WTC11 (cell line): ENCODE data around the gene TAF5. TPM values are rescaled to one million over a fixed set of nuclear protein-coding genes. Genes with fewer than 3 reads are reported as not detected.

ENCODE experiments used
- ATAC-seq: fragments of 200-7000 bp; cut with Tn5 transposase; 2 replicates; pipeline ENCODE4 v1.10.0; 2021; ENCODE audit warnings: mild to moderate bottlenecking, moderate library complexity
- CTCF ChIA-PET: fragments of 300-600 bp; sonication (Branson Sonifier 250); formaldehyde crosslinking; loops from one replicate; lab custom pipeline; 2021; ENCODE audit warnings: antibody characterized with exemption; lab: Charles Lee
- POLR2A ChIA-PET: fragments of 350-600 bp; sonication (Branson Sonifier 250); formaldehyde crosslinking; loops from one replicate; lab custom pipeline; 2021; ENCODE audit warnings: antibody characterized with exemption; lab: Charles Lee
- DNase-seq: peaks from one replicate; pipeline ENCODE4 v3.0.0; 2021; ENCODE audit warnings: low spot score
- H3K27ac Mint-ChIP-seq: 2 replicates; pipeline ENCODE4 v1.8.0; 2021; ENCODE audit warnings: mixed read lengths
- H3K27me3 Mint-ChIP-seq: 2 replicates; pipeline ENCODE4 v1.8.0; 2021; ENCODE audit warnings: low read depth, mild to moderate bottlenecking, moderate library complexity, mixed read lengths
- H3K36me3 Mint-ChIP-seq: 2 replicates; pipeline ENCODE4 v1.8.0; 2021; ENCODE audit warnings: mixed read lengths
- H3K4me1 Mint-ChIP-seq: 2 replicates; pipeline ENCODE4 v1.8.0; 2022; ENCODE audit warnings: mixed read lengths
- H3K4me3 Mint-ChIP-seq: 2 replicates; pipeline ENCODE4 v1.8.0; 2021; ENCODE audit warnings: mild to moderate bottlenecking, moderate library complexity, mixed read lengths
- H3K9me3 Mint-ChIP-seq: 2 replicates; pipeline ENCODE4 v1.8.0; 2021; ENCODE audit warnings: mixed read lengths
- CREM ChIP-seq: sonication (generic); formaldehyde crosslinking; IDR thresholded peaks from 2 replicates; pipeline ENCODE4 v1.8.1; 2022; ENCODE audit warnings: mild to moderate bottlenecking, missing genetic modification reagents, moderate library complexity
- ELF4 ChIP-seq: sonication (generic); formaldehyde crosslinking; IDR thresholded peaks from 2 replicates; pipeline ENCODE4 v1.8.1; 2022; ENCODE audit warnings: low read depth, mild to moderate bottlenecking, moderate library complexity, missing genetic modification reagents
- GRHL2 ChIP-seq: fragments of 250-450 bp; sonication (Bioruptor Pico); IDR thresholded peaks from 2 replicates; pipeline ENCODE4 v1.8.0; 2022; ENCODE audit warnings: mild to moderate bottlenecking, moderate library complexity; ENCODE audit not compliant: insufficient replicate concordance, severe bottlenecking
- KAT7 ChIP-seq: sonication (generic); formaldehyde crosslinking; IDR thresholded peaks from 2 replicates; pipeline ENCODE4 v1.8.1; 2023; ENCODE audit warnings: missing genetic modification reagents, mild to moderate bottlenecking, borderline replicate concordance
- NFE2L1 ChIP-seq: sonication (generic); formaldehyde crosslinking; IDR thresholded peaks from 2 replicates; pipeline ENCODE4 v1.8.1; 2023; ENCODE audit warnings: missing genetic modification reagents
- NR1H2 ChIP-seq: sonication (generic); formaldehyde crosslinking; IDR thresholded peaks from 2 replicates; pipeline ENCODE4 v1.9.0; 2021; ENCODE audit warnings: mild to moderate bottlenecking, moderate library complexity, missing genetic modification reagents
- PRRX2 ChIP-seq: fragments of 250-450 bp; sonication (Bioruptor Pico); IDR thresholded peaks from 2 replicates; pipeline ENCODE4 v1.8.0; 2021; ENCODE audit warnings: mild to moderate bottlenecking
- RORB ChIP-seq: fragments of 250-450 bp; sonication (Bioruptor Pico); IDR thresholded peaks from 2 replicates; pipeline ENCODE4 v1.9.0; 2021; ENCODE audit warnings: mild to moderate bottlenecking
- TEAD1 ChIP-seq: sonication (generic); formaldehyde crosslinking; IDR thresholded peaks from 2 replicates; pipeline ENCODE4 v1.8.0; 2022; ENCODE audit warnings: mild to moderate bottlenecking, missing genetic modification reagents
- ZBTB21 ChIP-seq: sonication (generic); formaldehyde crosslinking; IDR thresholded peaks from 2 replicates; pipeline ENCODE4 v1.8.1; 2023; ENCODE audit warnings: mild to moderate bottlenecking, missing genetic modification reagents, borderline replicate concordance
- ZNF219 ChIP-seq: sonication (generic); formaldehyde crosslinking; IDR thresholded peaks from 2 replicates; pipeline ENCODE4 v1.8.0; 2023; ENCODE audit warnings: missing genetic modification reagents, mild to moderate bottlenecking, borderline replicate concordance
- total RNA-seq: library from RNA; stranded (reverse); gene quantifications from 3 replicates; pipeline ENCODE4 v1.2.3, GENCODE V29; 2021
- TF ChIP-seq, protein P1 (sequence below): sonication (generic); formaldehyde crosslinking; IDR thresholded peaks from 2 replicates; pipeline ENCODE4 v1.8.1; 2022; ENCODE audit warnings: missing genetic modification reagents, borderline replicate concordance
- TF ChIP-seq, protein P2 (sequence below): sonication (generic); formaldehyde crosslinking; IDR thresholded peaks from 2 replicates; pipeline ENCODE4 v1.8.1; 2023; ENCODE audit warnings: mild to moderate bottlenecking, missing genetic modification reagents, borderline replicate concordance
- TF ChIP-seq, protein P3 (sequence below): fragments of 250-450 bp; sonication (Bioruptor Pico); IDR thresholded peaks from 2 replicates; pipeline ENCODE4 v1.9.0; 2021; ENCODE audit warnings: moderate library complexity, mild to moderate bottlenecking, inconsistent platforms, borderline replicate concordance
- TF ChIP-seq, protein P4 (sequence below): sonication (generic); formaldehyde crosslinking; IDR thresholded peaks from 2 replicates; pipeline ENCODE4 v1.8.0; 2023; ENCODE audit warnings: missing genetic modification reagents
- TF ChIP-seq, protein P5 (sequence below): sonication (generic); formaldehyde crosslinking; IDR thresholded peaks from 2 replicates; pipeline ENCODE4 v1.8.1; 2023; ENCODE audit warnings: mild to moderate bottlenecking, missing genetic modification reagents, moderate library complexity
- TF ChIP-seq, protein P6 (sequence below): fragments of 250-450 bp; sonication (Bioruptor Pico); IDR thresholded peaks from 2 replicates; pipeline ENCODE4 v1.9.0; 2021; ENCODE audit warnings: mild to moderate bottlenecking, borderline replicate concordance
- TF ChIP-seq, protein P7 (sequence below): fragments of 250-450 bp; sonication (Bioruptor Pico); IDR thresholded peaks from 2 replicates; pipeline ENCODE4 v2.1.2; 2022; ENCODE audit warnings: mild to moderate bottlenecking, moderate library complexity

Gene TAF5
- total RNA-seq, 1 experiment from 2014 or later: 14.9 TPM

DNA sequence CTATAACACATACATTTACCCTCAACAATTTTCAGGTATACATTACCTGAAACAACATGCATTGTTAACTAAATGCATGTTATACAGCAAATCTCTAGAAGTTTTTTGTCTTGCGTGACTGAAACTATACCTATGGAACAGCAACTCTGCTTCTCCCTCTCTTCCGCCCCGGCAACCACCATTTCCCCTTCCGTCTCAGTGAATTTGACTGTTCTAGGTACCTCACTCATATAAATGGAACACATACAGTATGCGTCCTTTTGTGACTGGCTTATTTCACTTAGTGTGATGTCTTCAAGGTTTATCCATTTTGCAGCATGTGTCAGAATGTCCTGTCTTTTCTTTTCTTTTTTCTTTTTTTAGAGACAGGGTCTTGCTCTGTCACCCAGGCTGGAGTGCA, 61.9 kb downstream of the TAF5 start:
- ATAC-seq (no peak), DNase-seq (no peak)
- Mint-ChIP-seq H3K4me3 (no peak overlapping the region), H3K4me1 (no peaks in the 10 kb centered on the region), H3K36me3 (peaks cover 72% of the 10 kb centered on the region), H3K9me3 (no peaks in the 10 kb centered on the region), H3K27ac (no peak overlapping the region), H3K27me3 (no peaks in the 10 kb centered on the region)
- ChIA-PET POLR2A (no interaction called here), CTCF (no interaction called here)
- no peak for TF ChIP-seq PRRX2 (CRISPR knock-in tag)
- no peak for TF ChIP-seq GRHL2
- no peak for TF ChIP-seq NR1H2 (CRISPR knock-in tag)
- TF ChIP-seq, protein P1, sequence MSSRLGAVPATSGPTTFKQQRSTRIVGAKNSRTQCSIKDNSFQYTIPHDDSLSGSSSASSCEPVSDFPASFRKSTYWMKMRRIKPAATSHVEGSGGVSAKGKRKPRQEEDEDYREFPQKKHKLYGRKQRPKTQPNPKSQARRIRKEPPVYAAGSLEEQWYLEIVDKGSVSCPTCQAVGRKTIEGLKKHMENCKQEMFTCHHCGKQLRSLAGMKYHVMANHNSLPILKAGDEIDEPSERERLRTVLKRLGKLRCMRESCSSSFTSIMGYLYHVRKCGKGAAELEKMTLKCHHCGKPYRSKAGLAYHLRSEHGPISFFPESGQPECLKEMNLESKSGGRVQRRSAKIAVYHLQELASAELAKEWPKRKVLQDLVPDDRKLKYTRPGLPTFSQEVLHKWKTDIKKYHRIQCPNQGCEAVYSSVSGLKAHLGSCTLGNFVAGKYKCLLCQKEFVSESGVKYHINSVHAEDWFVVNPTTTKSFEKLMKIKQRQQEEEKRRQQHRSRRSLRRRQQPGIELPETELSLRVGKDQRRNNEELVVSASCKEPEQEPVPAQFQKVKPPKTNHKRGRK (CRISPR knock-in tag): no peak
- TF ChIP-seq ZBTB21 (CRISPR knock-in tag): no peak
- TF ChIP-seq ELF4 (CRISPR knock-in tag): no peak
- TF ChIP-seq CREM (CRISPR knock-in tag): no peak
- TF ChIP-seq, protein P2, sequence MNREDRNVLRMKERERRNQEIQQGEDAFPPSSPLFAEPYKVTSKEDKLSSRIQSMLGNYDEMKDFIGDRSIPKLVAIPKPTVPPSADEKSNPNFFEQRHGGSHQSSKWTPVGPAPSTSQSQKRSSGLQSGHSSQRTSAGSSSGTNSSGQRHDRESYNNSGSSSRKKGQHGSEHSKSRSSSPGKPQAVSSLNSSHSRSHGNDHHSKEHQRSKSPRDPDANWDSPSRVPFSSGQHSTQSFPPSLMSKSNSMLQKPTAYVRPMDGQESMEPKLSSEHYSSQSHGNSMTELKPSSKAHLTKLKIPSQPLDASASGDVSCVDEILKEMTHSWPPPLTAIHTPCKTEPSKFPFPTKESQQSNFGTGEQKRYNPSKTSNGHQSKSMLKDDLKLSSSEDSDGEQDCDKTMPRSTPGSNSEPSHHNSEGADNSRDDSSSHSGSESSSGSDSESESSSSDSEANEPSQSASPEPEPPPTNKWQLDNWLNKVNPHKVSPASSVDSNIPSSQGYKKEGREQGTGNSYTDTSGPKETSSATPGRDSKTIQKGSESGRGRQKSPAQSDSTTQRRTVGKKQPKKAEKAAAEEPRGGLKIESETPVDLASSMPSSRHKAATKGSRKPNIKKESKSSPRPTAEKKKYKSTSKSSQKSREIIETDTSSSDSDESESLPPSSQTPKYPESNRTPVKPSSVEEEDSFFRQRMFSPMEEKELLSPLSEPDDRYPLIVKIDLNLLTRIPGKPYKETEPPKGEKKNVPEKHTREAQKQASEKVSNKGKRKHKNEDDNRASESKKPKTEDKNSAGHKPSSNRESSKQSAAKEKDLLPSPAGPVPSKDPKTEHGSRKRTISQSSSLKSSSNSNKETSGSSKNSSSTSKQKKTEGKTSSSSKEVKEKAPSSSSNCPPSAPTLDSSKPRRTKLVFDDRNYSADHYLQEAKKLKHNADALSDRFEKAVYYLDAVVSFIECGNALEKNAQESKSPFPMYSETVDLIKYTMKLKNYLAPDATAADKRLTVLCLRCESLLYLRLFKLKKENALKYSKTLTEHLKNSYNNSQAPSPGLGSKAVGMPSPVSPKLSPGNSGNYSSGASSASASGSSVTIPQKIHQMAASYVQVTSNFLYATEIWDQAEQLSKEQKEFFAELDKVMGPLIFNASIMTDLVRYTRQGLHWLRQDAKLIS (CRISPR knock-in tag): no peak

DNA sequence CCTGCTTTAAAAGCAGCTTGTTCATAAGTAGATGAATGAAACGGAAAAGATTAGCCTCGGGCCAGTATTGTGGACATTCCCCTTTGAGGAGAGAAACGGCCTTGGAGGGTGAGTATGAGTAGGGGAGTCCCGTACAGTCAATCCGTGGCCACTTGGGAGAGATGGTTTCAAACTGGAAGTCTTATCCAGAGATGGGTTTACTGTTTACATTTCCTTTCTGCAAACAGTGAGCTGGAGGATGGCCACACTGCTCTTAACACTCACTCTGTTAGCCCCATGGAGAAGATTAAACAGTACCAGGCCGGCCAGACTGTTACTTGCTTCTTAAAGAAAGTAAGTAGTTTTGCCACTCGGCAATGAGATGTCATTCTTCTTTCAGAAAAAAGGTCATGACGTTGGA, 64.1 kb downstream of the TAF5 start:
- no peaks in the 10 kb centered on the region for H3K9me3 Mint-ChIP-seq
- ATAC-seq (no peak), DNase-seq (no peak)
- H3K4me1 Mint-ChIP-seq: no peaks in the 10 kb centered on the region
- no peak overlapping the region for H3K4me3 Mint-ChIP-seq
- CTCF ChIA-PET: no interaction called here
- POLR2A ChIA-PET: no interaction called here
- H3K27ac Mint-ChIP-seq: no peak overlapping the region
- no peaks in the 10 kb centered on the region for H3K27me3 Mint-ChIP-seq
- H3K36me3 Mint-ChIP-seq: peaks cover 81% of the 10 kb centered on the region
- no peak for TF ChIP-seq ZNF219 (CRISPR knock-in tag)
- TF ChIP-seq CREM (CRISPR knock-in tag): no peak
- no peak for TF ChIP-seq KAT7
- TF ChIP-seq, all 79 proteins: peak for 0

DNA sequence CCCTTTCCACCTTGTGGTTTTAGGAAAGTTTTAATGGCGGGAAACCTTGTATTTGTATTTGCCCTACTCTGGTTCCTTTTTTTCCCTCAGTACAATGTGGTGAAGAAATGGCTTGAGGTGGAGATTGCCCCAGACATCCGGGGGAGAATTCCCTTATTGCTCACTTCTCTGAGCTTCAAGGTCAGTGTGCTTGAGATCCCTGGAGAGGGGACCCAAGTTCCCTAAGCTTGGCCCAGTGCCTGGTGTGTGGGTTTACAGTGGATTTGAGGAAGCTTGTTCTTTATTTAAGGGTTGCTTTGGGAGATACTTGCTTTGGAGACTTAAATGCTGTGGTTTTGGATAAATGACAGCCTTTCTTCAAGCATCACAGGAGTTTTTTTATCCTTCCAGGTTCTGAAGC, 66.1 kb downstream of the TAF5 start:
- Mint-ChIP-seq H3K27ac (no peak overlapping the region), H3K36me3 (peaks cover 79% of the 10 kb centered on the region), H3K9me3 (no peaks in the 10 kb centered on the region), H3K27me3 (no peaks in the 10 kb centered on the region), H3K4me1 (no peaks in the 10 kb centered on the region), H3K4me3 (no peak overlapping the region)
- POLR2A ChIA-PET: no interaction called here
- CTCF ChIA-PET: no interaction called here
- ATAC-seq (no peak), DNase-seq (no peak)
- TF ChIP-seq TEAD1: no peak
- no peak for TF ChIP-seq ELF4 (CRISPR knock-in tag)
- TF ChIP-seq, protein P3, sequence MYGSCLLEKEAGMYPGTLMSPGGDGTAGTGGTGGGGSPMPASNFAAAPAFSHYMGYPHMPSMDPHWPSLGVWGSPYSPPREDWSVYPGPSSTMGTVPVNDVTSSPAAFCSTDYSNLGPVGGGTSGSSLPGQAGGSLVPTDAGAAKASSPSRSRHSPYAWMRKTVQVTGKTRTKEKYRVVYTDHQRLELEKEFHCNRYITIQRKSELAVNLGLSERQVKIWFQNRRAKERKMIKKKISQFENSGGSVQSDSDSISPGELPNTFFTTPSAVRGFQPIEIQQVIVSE (CRISPR knock-in tag): no peak
- TF ChIP-seq, protein P4, sequence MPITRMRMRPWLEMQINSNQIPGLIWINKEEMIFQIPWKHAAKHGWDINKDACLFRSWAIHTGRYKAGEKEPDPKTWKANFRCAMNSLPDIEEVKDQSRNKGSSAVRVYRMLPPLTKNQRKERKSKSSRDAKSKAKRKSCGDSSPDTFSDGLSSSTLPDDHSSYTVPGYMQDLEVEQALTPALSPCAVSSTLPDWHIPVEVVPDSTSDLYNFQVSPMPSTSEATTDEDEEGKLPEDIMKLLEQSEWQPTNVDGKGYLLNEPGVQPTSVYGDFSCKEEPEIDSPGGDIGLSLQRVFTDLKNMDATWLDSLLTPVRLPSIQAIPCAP (CRISPR knock-in tag): no peak
- TF ChIP-seq, protein P5, sequence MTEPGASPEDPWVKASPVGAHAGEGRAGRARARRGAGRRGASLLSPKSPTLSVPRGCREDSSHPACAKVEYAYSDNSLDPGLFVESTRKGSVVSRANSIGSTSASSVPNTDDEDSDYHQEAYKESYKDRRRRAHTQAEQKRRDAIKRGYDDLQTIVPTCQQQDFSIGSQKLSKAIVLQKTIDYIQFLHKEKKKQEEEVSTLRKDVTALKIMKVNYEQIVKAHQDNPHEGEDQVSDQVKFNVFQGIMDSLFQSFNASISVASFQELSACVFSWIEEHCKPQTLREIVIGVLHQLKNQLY (CRISPR knock-in tag): no peak
- no peak for TF ChIP-seq NFE2L1 (CRISPR knock-in tag)
- TF ChIP-seq, protein P6, sequence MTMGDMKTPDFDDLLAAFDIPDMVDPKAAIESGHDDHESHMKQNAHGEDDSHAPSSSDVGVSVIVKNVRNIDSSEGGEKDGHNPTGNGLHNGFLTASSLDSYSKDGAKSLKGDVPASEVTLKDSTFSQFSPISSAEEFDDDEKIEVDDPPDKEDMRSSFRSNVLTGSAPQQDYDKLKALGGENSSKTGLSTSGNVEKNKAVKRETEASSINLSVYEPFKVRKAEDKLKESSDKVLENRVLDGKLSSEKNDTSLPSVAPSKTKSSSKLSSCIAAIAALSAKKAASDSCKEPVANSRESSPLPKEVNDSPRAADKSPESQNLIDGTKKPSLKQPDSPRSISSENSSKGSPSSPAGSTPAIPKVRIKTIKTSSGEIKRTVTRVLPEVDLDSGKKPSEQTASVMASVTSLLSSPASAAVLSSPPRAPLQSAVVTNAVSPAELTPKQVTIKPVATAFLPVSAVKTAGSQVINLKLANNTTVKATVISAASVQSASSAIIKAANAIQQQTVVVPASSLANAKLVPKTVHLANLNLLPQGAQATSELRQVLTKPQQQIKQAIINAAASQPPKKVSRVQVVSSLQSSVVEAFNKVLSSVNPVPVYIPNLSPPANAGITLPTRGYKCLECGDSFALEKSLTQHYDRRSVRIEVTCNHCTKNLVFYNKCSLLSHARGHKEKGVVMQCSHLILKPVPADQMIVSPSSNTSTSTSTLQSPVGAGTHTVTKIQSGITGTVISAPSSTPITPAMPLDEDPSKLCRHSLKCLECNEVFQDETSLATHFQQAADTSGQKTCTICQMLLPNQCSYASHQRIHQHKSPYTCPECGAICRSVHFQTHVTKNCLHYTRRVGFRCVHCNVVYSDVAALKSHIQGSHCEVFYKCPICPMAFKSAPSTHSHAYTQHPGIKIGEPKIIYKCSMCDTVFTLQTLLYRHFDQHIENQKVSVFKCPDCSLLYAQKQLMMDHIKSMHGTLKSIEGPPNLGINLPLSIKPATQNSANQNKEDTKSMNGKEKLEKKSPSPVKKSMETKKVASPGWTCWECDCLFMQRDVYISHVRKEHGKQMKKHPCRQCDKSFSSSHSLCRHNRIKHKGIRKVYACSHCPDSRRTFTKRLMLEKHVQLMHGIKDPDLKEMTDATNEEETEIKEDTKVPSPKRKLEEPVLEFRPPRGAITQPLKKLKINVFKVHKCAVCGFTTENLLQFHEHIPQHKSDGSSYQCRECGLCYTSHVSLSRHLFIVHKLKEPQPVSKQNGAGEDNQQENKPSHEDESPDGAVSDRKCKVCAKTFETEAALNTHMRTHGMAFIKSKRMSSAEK: no peak
- no peak for TF ChIP-seq RORB (CRISPR knock-in tag)
- TF ChIP-seq, protein P7, sequence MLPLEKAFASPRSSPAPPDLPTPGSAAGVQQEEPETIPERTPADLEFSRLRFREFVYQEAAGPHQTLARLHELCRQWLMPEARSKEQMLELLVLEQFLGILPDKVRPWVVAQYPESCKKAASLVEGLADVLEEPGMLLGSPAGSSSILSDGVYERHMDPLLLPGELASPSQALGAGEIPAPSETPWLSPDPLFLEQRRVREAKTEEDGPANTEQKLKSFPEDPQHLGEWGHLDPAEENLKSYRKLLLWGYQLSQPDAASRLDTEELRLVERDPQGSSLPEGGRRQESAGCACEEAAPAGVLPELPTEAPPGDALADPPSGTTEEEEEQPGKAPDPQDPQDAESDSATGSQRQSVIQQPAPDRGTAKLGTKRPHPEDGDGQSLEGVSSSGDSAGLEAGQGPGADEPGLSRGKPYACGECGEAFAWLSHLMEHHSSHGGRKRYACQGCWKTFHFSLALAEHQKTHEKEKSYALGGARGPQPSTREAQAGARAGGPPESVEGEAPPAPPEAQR (CRISPR knock-in tag): no peak
